Stimulated activated CD4-positive, alpha-beta T cell treated with anti-CD3 and anti-CD28 coated beads, TNF-alpha, amount 100 ng/mL, for 1 hour (primary cell): Measurements from ENCODE around the gene FLOT2.
"Not testable (repeated sequence)": the region's sequence is repeated elsewhere in the genome, so short reads cannot be mapped to it uniquely, and the experiment has no call there.

Source experiments
- DNase-seq, 3 donors: peaks; one replicate each; pipeline ENCODE4 v3.0.0-alpha.2; 2020; ENCODE audit warnings: low read depth in 3 of 3, low spot score in 1 of 3

Gene FLOT2

DNA sequence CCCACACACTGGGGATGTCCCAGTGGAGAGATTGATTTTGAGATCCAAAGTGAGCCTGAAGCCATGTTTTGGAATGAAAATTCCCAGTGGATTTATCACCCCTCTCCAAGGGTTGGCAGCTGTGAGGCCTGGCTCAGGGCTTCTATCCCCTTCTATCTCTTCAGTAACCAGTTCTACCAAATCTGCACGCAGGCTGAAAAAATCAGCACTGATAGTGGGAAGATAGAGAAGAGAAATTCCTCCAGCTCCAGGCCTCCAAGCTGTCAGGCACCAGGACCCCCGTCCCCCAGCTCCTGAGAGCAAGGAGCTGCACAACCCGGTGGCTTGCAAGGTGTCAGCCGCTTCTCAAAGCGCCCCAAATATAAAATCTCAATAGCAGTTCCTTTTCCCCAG, 1.0 kb downstream of the FLOT2 start:
- no peak for DNase-seq

DNA sequence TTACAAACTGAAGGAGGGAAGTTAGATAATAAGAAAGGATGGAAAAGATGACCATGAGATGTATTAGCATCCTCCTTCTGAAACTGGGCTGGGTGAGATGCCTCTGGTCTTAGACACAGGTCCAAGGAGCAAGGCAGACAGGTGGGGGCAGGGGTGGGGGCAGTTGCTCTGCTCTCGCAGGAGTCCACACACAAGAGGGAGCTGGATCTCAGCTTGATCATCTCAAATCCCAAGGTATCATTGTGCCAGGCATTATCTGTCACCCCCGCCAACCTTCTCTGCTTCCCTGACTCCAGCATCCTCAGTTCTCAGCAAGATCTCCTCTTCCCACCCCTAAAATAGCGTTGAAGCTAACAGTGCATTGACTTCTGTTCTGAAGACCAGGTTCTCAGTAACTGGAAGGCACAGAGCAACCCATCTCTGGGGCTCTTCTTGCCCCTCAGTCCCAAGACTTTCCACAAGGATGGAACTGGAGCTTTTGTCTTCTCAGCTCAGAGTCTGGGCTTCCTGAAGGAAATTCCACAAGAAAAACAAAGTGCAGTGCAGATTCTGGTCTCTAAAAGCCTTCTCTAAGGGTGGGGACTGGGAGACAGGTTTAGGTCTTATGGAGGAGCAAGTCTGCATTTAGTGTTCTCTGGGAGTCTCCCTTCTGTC, 1.6 kb downstream of the FLOT2 start:
- no peak for DNase-seq

DNA sequence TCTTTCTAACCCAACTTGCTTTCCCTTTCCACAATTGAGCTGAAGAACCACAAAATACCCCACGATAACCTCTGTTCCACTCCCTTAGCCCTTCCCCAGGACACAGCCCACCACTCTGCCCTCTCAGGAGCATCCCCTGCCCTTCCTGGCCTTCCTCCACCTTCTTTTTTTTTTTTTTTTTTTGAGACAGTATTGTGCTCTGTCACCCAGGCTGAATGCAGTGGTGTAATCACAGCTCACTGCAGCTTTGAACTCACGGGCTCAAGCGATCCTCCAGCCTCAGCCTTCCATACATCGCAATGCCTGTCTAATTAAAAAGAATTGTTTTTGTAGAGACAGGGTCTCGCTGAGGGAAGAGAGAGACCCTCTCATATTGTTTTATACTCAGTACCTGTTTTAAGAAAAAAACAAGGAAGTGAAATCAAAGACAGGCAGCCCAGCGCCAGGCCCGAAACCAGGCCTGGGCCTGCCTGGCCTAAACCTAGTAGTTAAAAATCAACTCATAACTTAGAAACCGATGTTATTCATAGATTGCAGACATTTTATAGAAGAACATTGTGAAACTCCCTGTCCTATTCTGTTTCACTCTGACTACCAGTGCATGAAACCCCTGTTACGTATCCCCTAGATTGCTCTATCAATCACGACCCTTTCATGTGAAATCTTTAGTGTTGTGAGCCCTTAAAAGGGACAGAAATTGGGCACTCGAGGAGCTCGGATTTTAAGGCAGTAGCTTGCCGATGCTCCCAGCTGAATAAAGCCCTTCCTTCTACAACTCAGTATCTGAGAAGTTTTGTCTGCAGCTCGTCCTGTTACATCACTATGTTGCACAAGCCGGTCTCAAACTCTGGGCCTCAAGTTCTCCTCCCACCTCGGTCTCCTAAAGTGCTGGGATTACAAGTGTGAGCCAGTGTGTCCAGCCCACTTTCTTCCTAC, 4.0 kb downstream of the FLOT2 start:
- peak in 1 of 3 donors; percentile 18 for DNase-seq

DNA sequence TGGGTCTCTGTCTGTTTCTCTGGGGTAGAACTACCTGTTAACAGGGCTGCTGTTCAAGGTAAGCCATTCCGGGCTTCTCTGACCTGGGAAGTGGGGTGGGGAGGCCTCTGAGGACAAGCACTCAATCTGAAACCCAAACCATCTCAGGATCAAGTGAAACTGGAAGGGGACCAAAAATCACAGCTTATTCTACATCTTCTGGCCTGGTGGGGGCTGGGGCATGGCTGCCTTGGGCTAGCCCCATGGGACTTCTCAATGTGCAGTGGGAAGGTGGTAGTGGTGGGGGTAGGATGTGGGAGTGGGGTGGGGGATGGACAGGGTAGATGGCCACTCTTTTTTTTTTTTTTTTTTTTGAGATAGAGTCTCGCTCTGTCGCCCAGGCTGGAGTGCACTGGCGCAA, 5.5 kb downstream of the FLOT2 start:
- no peak for DNase-seq

DNA sequence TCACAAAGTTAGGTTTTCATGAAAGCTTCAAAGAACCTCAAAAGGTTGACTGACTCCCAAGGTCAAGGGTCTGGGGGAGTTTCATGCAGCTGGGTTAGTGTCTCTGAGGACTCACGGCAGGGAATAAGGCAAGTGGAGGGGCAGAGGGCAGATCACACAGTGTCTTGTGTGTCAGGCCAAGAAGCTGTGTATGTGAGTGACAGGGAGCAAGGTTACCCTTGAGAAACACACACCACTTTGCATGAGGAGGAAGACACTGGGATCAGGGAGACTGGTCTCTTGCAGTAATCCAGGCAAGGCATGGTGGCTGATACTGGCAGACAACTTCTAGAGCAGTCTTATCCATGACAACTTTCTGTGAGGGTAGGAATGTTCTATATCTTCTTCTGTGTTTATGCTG, 6.3 kb downstream of the FLOT2 start:
- DNase-seq: no peak

DNA sequence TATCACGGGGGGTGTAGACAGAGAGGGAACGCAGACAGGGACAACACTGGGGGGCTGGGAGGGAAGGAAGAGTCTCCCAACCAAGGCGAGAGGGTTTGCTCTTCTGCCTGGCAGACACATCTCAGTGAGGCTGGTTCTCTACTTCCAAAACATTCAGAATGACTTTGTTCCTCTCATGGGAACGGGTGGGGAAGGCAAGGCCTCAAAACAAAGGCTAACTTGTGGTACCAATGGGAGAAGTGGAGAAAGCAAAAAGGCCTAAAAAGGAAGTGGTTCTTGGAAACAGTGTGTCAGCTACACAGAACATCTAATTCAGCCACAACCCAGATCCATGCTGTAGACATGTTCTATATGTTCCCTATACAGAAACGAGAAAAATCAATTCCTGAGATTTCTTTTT, 7.5 kb downstream of the FLOT2 start:
- no peak for DNase-seq

DNA sequence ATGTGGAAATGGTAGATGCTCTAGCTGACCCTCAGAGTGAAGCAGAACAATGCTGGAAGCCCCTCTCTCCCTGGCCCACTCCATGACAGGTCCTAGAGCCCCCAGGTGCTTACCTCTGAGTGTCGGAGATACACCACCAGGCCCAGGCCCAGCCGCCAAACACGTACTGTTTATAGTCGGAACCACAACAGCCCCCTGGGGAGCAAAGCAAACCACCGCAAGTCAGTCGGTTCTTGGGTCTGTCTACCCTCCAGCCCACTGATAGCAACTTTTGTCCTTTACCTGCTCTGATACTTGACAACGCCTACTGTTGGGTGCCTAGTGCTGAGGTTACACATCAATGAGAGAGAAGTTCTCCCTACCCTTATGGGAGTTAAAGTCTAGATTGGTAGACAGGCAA, 8.7 kb downstream of the FLOT2 start:
- DNase-seq: no peak

DNA sequence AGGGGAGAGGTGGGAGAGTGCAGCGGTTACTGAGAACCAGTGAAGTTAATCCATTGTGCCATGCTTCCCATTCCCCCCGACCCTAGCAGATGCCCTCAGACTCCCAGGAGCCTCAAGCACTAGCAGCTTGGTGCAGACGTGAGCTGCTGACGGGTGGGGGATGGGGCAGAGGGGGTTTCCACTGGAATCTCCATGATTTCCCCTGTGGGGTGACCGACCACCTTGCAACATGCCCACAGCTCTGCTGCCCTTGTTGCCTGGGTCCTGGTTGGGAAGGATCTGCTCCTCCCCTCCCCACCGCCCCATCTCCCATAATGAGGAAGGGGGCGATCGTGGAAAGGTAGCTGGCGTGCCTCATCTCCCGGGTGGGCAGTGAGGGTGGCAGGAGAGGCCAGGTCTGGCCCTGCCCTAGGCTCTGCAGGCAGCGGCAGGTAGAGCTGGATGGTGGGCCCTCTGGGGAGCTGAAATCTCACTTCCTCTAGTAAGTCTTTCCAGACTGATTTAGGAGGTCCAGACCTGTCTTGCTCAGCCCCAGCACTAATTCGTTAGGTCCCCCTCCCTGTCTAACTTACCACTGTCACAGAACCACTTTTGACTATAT, 9.6 kb downstream of the FLOT2 start:
- DNase-seq: no peak

GRCh38 chr17:28885951-28886350, 11.6 kb downstream of the FLOT2 start:
- DNase-seq: no peak

DNA sequence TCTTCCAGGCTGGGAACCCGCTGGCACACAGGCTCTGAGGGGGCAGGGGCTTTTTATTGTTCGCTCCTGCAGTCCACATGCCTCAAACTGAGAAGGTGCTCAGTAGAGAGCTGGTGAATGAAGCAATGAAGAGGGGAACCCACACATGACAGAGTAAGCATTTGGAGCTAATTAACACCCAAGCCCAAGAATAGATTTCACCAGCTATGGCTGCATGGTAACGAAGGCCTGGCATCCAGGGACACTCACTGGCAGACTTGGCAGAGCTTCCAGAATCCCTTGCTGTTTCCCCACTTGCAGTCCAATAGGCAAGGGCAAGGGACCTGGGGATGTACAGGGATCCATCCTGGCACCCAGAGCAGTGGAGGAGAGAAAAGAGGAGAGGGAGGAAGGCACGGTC, 12.2 kb downstream of the FLOT2 start:
- DNase-seq: no peak

DNA sequence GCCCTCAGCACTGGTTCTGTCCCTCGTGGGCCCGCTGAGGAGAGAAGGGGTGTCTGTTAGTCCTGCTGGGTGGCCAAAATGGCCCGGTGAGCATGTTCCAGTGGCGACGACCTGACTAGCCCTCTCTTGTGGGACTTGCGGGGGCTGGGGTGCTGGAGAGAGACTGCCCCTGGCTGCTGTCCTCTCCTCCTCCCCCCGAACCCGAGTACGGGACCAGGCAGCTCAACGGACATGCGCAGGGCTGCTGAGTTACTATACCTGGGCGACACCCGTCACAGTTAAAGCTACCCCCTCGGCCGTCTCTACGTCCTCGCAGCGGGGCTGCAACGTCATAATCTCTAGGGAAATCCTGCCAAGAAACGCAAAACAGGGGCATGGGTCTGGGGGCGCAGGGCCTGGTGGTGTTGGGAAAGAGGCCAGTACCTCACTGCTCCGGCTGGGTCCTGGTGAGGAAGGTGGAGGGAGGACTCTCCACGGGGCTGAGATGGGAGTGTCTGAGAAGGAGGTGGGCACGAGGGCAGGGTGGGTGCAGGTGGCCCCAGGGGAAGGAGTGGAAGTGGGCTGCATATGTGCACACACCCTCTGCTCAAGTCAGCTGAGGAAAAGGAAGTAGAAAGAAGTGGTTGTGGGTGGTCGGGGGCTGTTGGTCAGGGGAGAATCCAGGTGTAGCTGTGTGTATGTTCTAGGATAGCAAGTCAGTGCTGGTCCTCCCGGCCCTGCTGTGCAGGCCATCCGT, 13.4 kb downstream of the FLOT2 start:
- DNase-seq: no peak

- no peak for DNase-seq
Observed at GRCh38 chr17:28882154-28882895, 15.2 kb downstream of the FLOT2 start.

DNA sequence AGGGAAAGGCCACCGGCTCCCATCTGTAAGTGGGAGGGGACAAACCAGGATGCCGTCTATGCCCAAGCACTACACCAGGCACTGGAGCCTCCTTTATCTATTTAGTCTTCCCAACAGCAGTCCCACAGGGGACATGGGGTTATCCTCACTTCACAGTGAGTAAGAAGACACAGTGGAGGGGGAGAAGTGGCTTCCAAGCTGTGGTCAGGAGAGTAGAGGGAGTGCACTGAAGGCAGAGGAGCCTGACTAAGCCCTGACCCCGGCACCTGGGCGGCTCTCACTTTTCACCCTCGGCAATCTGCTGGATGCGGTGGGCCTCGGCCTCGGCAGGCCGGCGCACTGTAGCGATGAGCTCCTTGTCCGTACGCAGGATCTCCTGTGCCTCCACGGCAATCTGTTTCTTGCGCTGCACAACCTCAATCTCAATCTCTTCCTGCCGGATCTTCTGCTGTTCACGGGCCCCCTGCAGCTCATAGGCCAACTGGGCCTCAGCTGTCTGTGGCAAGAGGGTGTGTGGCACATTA, 15.9 kb downstream of the FLOT2 start:
- DNase-seq: no peak

DNA sequence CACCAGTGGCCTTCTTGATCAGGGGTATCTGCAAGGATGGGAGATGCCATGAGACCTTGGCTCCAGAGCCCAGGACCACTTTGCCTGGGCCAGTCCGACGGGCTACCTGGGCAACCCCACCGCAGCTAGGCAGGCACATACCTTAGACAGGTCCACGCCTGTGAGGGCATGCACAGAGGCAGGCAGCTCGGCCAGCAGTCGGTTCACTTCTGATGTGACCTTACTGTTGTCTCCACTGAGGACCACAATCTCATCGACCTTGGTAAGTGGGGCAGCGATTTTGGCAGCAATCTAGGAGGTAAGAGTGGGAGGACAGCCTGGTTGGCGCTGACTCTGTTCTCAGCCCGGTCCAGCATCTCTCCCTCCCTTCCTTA, 17.0 kb downstream of the FLOT2 start:
- no peak for DNase-seq

DNA sequence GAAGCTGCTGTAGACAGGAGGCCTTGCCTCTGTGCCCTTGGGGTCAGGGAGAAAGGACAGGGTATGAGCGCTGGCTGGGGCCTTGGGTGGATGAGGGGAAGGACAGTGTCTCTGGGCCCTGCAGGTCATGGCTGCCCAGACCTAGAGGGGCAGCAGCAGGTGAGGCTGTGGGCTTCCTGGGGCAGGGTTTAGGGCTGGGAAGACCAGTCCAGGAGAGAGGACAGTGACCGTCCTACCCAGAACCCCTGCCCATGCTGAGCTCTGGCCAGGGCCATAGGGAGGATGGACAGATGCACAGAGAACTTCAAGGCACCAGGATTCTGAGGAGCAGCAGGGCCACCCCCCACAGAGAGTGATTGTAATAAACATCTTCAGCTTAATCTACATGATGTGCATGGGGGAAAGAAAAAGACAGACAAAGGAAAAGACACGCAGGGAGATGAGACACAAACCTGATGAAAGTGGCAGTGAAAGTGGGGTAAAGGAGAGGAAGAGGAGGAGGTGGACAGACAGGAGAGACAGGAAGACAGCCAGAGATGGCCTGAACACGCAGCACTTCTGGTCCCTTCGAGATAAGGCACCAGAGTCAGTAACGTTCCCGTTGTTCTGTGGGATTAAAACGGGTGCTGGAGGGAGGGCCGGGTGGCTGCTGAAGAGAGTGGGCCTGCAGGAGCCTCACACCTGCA, 17.5 kb downstream of the FLOT2 start:
- DNase-seq: no peak

GRCh38 chr17:28878981-28879380, 18.6 kb downstream of the FLOT2 start:
- DNase-seq: no peak

GRCh38 chr17:28878158-28878910, 19.2 kb downstream of the FLOT2 start:
- no peak for DNase-seq

GRCh38 chr17:28877150-28877711, 20.3 kb downstream of the FLOT2 start:
- not testable (repeated sequence) for DNase-seq
